ENCODE results near the gene GFRA3.

The GFRA3 gene

GRCh38 chr5:138246334-138246733, 28.1 kb downstream of the GFRA3 start:
- no peak for DNase-seq

GRCh38 chr5:138245717-138246116, 28.7 kb downstream of the GFRA3 start:
- DNase-seq: no peak

- no peak for DNase-seq
These were observed 30.6 kb downstream of the GFRA3 start for GRCh38 chr5:138243794-138244193.

GRCh38 chr5:138241688-138242571, 32.5 kb downstream of the GFRA3 start:
- DNase-seq: no peak

- no peak for DNase-seq
These were observed 33.6 kb downstream of the GFRA3 start for GRCh38 chr5:138240650-138241385.

GRCh38 chr5:138238034-138238433, 36.4 kb downstream of the GFRA3 start:
- no peak for DNase-seq

GRCh38 chr5:138234651-138235050, 39.8 kb downstream of the GFRA3 start:
- no peak for DNase-seq

- DNase-seq: no peak
These were observed 41.1 kb downstream of the GFRA3 start for GRCh38 chr5:138233280-138233679.

GRCh38 chr5:138230981-138231589, 43.3 kb downstream of the GFRA3 start:
- DNase-seq: peak; percentile 5

- no peak for DNase-seq
These were observed 44.2 kb downstream of the GFRA3 start for GRCh38 chr5:138230261-138230660.

- no peak for DNase-seq
These were observed 45.0 kb downstream of the GFRA3 start for GRCh38 chr5:138229387-138229786.

- no peak for DNase-seq
These were observed 47.5 kb downstream of the GFRA3 start for GRCh38 chr5:138226910-138227309.

GRCh38 chr5:138224712-138225111, 49.7 kb downstream of the GFRA3 start:
- DNase-seq: no peak

GRCh38 chr5:138223532-138223931, 50.9 kb downstream of the GFRA3 start:
- DNase-seq: no peak

- no peak for DNase-seq
These were observed 57.6 kb downstream of the GFRA3 start for GRCh38 chr5:138216799-138217198.

GRCh38 chr5:138213161-138214029, 61.0 kb downstream of the GFRA3 start, which contains the start of gene CDC23:
CDC23 (minus strand) TSS chr5:138213323; CDS start chr5:138213312, 11 bp downstream.
- peak; percentile 87 for DNase-seq

GRCh38 chr5:138212828-138213160, 61.6 kb downstream of the GFRA3 start:
- DNase-seq: no peak

- no peak for DNase-seq
These were observed 63.4 kb downstream of the GFRA3 start for GRCh38 chr5:138210985-138211384.

Measured in NCI-H2171 (cell line).